Prostate gland (tissue), 2 donors: ENCODE measurements around the gene ARHGAP4.

Experiments
- CTCF ChIP-seq, 4 experiments: fragments of 200-600 bp in 2 of 4; fragments of 450-650 bp in 2 of 4; sonication (generic) in 2 of 4; IDR thresholded peaks; 1 replicate in 3 of 4; 2 replicates in 1 of 4; pipeline ENCODE4 v1.5.1; 2016 to 2019; ENCODE audit warnings: antibody characterized with exemption in 4 of 4, mild to moderate bottlenecking in 2 of 4, moderate library complexity in 2 of 4
- POLR2AphosphoS5 ChIP-seq: sonication (generic); formaldehyde crosslinking; IDR thresholded peaks from one replicate; pipeline ENCODE4 v1.6.1; 2017; ENCODE audit warnings: antibody characterized with exemption

GRCh38 chrX:153905481-153906095 is 20.5 kb downstream of the ARHGAP4 start:
- TF ChIP-seq CTCF (IDR thresholded peaks at IDR 0.05) (no peak), POLR2AphosphoS5 (no peak)
